Duodenal mucosa (tissue), 2 donors: ENCODE measurements around the gene SRC.

Experiments
- H3K27ac ChIP-seq: one replicate; pipeline ENCODE4 v1.7.0; 2013; ENCODE audit warnings: low read depth, low read length
- H3K27me3 ChIP-seq, 2 donors: one replicate each; pipeline ENCODE4 v1.7.0; 2013; ENCODE audit warnings: low read length in 2 of 2, control low read depth in 1 of 2; ENCODE audit not compliant: insufficient read depth in 2 of 2, control insufficient read depth in 1 of 2
- H3K36me3 ChIP-seq, 2 donors: one replicate each; pipeline ENCODE4 v1.7.0; 2013; ENCODE audit warnings: low read length in 2 of 2, control low read depth in 1 of 2; ENCODE audit not compliant: insufficient read depth in 2 of 2, control insufficient read depth in 1 of 2
- H3K4me1 ChIP-seq, 2 donors: one replicate each; pipeline ENCODE4 v1.7.0; 2013; ENCODE audit warnings: low read length in 2 of 2, control low read depth in 1 of 2; ENCODE audit not compliant: insufficient read depth in 2 of 2, control insufficient read depth in 1 of 2
- H3K4me3 ChIP-seq, 2 donors: one replicate each; pipeline ENCODE4 v1.7.0; 2013; ENCODE audit warnings: low read length in 2 of 2, low read depth in 1 of 2
- H3K9ac ChIP-seq, 2 donors: one replicate each; pipeline ENCODE4 v1.7.0; 2013; ENCODE audit warnings: low read length in 2 of 2, low read depth in 1 of 2
- H3K9me3 ChIP-seq, 2 donors: one replicate each; pipeline ENCODE4 v1.7.0; 2013; ENCODE audit warnings: low read length in 2 of 2, control low read depth in 1 of 2; ENCODE audit not compliant: control insufficient read depth in 1 of 2

The SRC gene

GRCh38 chr20:37414224-37415035 is 68.5 kb downstream of the SRC start:
- Histone ChIP-seq H3K27me3 (peaks cover 6 to 11% of the 10 kb centered on the region in 2 donors), H3K27ac (no peak overlapping the region), H3K4me1 (peaks cover 16 to 21% of the 10 kb centered on the region in 2 donors)

GRCh38 chr20:37415118-37416085 is 69.5 kb downstream of the SRC start:
- no peak overlapping the region for H3K9ac ChIP-seq
- H3K4me1 ChIP-seq: peaks cover 16 to 21% of the 10 kb centered on the region in 2 donors
- no peak overlapping the region for H3K27ac ChIP-seq
- H3K36me3 ChIP-seq: no peaks in the 10 kb centered on the region
- no peak overlapping the region for H3K4me3 ChIP-seq
- H3K27me3 ChIP-seq: peaks cover 2 to 11% of the 10 kb centered on the region in 2 donors
- H3K9me3 ChIP-seq: no peaks in the 10 kb centered on the region

More at GRCh38 chr20:37414224-37415035, 68.5 kb downstream of the SRC start:
- no peaks in the 10 kb centered on the region for H3K9me3 ChIP-seq
- H3K36me3 ChIP-seq: no peaks in the 10 kb centered on the region
- no peak overlapping the region for H3K4me3 ChIP-seq
- H3K9ac ChIP-seq: no peak overlapping the region

GRCh38 chr20:37416100-37416847 is 70.3 kb downstream of the SRC start:
- H3K9ac ChIP-seq: no peak overlapping the region
- H3K27me3 ChIP-seq: peaks cover 8 to 15% of the 10 kb centered on the region in 2 donors
- peaks cover 12 to 15% of the 10 kb centered on the region in 2 donors for H3K4me1 ChIP-seq
- H3K4me3 ChIP-seq: no peak overlapping the region
- no peak overlapping the region for H3K27ac ChIP-seq
- H3K36me3 ChIP-seq: no peaks in the 10 kb centered on the region
- H3K9me3 ChIP-seq: no peaks in the 10 kb centered on the region

- H3K36me3 ChIP-seq: no peaks in the 10 kb centered on the region
- peaks cover 14 to 23% of the 10 kb centered on the region in 2 donors for H3K27me3 ChIP-seq
Observed at GRCh38 chr20:37416848-37417616, 71.1 kb downstream of the SRC start.

GRCh38 chr20:37417617-37418467 is 71.9 kb downstream of the SRC start:
- H3K27ac ChIP-seq: no peak overlapping the region
- no peaks in the 10 kb centered on the region for H3K9me3 ChIP-seq
- H3K9ac ChIP-seq: no peak overlapping the region
- H3K27me3 ChIP-seq: peaks cover 18 to 31% of the 10 kb centered on the region in 2 donors
- peaks cover under 1 to 1% of the 10 kb centered on the region in 2 donors for H3K4me1 ChIP-seq
- H3K4me3 ChIP-seq: no peak overlapping the region
- H3K36me3 ChIP-seq: no peaks in the 10 kb centered on the region

More at GRCh38 chr20:37416848-37417616, 71.1 kb downstream of the SRC start:
- Histone ChIP-seq H3K9ac (no peak overlapping the region), H3K9me3 (no peaks in the 10 kb centered on the region), H3K27ac (no peak overlapping the region), H3K4me1 (peaks cover 7 to 9% of the 10 kb centered on the region in 2 donors), H3K4me3 (no peak overlapping the region)

GRCh38 chr20:37418591-37419109 is 72.7 kb downstream of the SRC start:
- Histone ChIP-seq H3K27me3 (peaks cover 22 to 31% of the 10 kb centered on the region in 2 donors), H3K9me3 (no peaks in the 10 kb centered on the region), H3K9ac (no peak overlapping the region), H3K36me3 (no peaks in the 10 kb centered on the region), H3K27ac (no peak overlapping the region), H3K4me3 (no peak overlapping the region), H3K4me1 (no peaks in the 10 kb centered on the region)

GRCh38 chr20:37419307-37419706 is 73.4 kb downstream of the SRC start:
- Histone ChIP-seq H3K4me1 (no peaks in the 10 kb centered on the region), H3K36me3 (no peaks in the 10 kb centered on the region), H3K27ac (no peak overlapping the region), H3K9ac (no peak overlapping the region), H3K27me3 (peaks cover 28 to 31% of the 10 kb centered on the region in 2 donors), H3K4me3 (no peak overlapping the region), H3K9me3 (no peaks in the 10 kb centered on the region)

- H3K9me3 ChIP-seq: no peaks in the 10 kb centered on the region
- H3K9ac ChIP-seq: no peak overlapping the region
- no peak overlapping the region for H3K4me3 ChIP-seq
- peaks cover 30 to 31% of the 10 kb centered on the region in 2 donors for H3K27me3 ChIP-seq
- no peaks in the 10 kb centered on the region for H3K4me1 ChIP-seq
- H3K36me3 ChIP-seq: no peaks in the 10 kb centered on the region
- H3K27ac ChIP-seq: no peak overlapping the region
Observed at GRCh38 chr20:37419774-37420542, 74.0 kb downstream of the SRC start.
